SK-N-SH treated with all-trans-retinoic acid at 6 μM for 48 hours (cell line): Measurements from ENCODE around the gene GSX1.

ENCODE experiments used
- ARNTL ChIP-seq: fragments of 450-650 bp; formaldehyde crosslinking; IDR thresholded peaks from 2 replicates; pipeline ENCODE4 v1.5.0; 2020; ENCODE audit warnings: low read depth, mild to moderate bottlenecking, moderate library complexity, borderline replicate concordance
- PATZ1 ChIP-seq: fragments of 250-450 bp; sonication (Bioruptor Pico); IDR thresholded peaks from 2 replicates; pipeline ENCODE4 v1.8.0; 2020; ENCODE audit warnings: mild to moderate bottlenecking, moderate library complexity, borderline replicate concordance
- POU6F1 ChIP-seq: fragments of 250-450 bp; sonication (Bioruptor Pico); IDR thresholded peaks from 2 replicates; pipeline ENCODE4 v1.8.0; 2021; ENCODE audit warnings: low read depth, mild to moderate bottlenecking, moderate library complexity, borderline replicate concordance
- ZC3H10 ChIP-seq: fragments of 250-450 bp; sonication (Bioruptor Pico); IDR thresholded peaks from 2 replicates; pipeline ENCODE4 v1.5.1; 2021; ENCODE audit warnings: mild to moderate bottlenecking, moderate library complexity
- ZFP30 ChIP-seq: fragments of 450-650 bp; formaldehyde crosslinking; IDR thresholded peaks from 2 replicates; pipeline ENCODE4 v1.5.0; 2022; ENCODE audit warnings: mild to moderate bottlenecking, moderate library complexity

- no peak for TF ChIP-seq PATZ1 (CRISPR knock-in tag)
- no peak for TF ChIP-seq ARNTL (CRISPR knock-in tag)
- TF ChIP-seq POU6F1 (CRISPR knock-in tag): no peak
- TF ChIP-seq ZFP30: no peak
- TF ChIP-seq ZC3H10: no peak
These were observed 21.5 kb downstream of the GSX1 start for GRCh38 chr13:27813826-27814225.
